GM10266 (cell line): ENCODE data around the gene AQP11.
A peak's percentile ranks its signal among the peaks of the same experiment; 100 is the strongest.
"Not testable (repeated sequence)": the region's sequence is repeated elsewhere in the genome, so short reads cannot be mapped to it uniquely, and the experiment has no call there.

Experiments used
- DNase-seq: peaks from one replicate; pipeline ENCODE4 v3.0.0; 2012; ENCODE audit errors: extremely low spot score
- TF ChIP-seq, protein P1 (sequence below): IDR thresholded peaks from 2 replicates; pipeline ENCODE4 v1.5.1; 2012; ENCODE audit warnings: mild to moderate bottlenecking, low read depth; ENCODE audit not compliant: control insufficient read depth, insufficient read depth; ENCODE audit errors: missing control alignments

AQP11 gene, protein sequence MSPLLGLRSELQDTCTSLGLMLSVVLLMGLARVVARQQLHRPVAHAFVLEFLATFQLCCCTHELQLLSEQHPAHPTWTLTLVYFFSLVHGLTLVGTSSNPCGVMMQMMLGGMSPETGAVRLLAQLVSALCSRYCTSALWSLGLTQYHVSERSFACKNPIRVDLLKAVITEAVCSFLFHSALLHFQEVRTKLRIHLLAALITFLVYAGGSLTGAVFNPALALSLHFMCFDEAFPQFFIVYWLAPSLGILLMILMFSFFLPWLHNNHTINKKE

DNA sequence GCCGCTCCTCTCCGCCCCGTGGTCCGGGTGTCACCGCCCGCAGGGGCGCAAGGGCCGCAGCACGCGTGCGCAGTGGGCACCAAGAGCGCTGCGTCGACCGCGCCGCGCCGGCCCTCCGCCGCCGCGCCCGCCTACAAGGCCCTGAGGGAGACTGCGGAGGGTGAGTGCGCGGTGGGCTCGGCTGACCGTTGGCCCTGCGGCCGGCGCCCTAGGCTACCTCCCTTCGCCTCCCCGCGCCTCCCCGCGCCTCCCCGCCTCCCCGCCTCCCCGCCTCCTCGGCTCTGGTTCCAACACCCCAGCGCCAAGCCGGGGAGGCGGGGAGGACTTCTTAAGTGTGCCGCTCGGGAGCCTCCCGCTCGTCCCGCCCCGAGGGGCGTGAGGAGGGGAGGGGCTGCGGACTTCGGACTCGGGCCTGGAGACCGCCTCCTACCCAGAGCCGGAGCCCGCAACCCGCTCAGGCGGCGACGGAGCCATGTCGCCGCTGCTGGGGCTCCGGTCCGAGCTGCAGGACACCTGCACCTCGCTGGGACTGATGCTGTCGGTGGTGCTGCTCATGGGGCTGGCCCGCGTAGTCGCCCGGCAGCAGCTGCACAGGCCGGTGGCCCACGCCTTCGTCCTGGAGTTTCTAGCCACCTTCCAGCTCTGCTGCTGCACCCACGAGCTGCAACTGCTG, at the start of gene AQP11:
Gene AQP11, plus strand, starts transcription at position 433 of the 673 bp plus-strand sequence. Its CDS starts 40 bp downstream, at position 473.
- peak; percentile 92 for DNase-seq
- TF ChIP-seq, protein P1, sequence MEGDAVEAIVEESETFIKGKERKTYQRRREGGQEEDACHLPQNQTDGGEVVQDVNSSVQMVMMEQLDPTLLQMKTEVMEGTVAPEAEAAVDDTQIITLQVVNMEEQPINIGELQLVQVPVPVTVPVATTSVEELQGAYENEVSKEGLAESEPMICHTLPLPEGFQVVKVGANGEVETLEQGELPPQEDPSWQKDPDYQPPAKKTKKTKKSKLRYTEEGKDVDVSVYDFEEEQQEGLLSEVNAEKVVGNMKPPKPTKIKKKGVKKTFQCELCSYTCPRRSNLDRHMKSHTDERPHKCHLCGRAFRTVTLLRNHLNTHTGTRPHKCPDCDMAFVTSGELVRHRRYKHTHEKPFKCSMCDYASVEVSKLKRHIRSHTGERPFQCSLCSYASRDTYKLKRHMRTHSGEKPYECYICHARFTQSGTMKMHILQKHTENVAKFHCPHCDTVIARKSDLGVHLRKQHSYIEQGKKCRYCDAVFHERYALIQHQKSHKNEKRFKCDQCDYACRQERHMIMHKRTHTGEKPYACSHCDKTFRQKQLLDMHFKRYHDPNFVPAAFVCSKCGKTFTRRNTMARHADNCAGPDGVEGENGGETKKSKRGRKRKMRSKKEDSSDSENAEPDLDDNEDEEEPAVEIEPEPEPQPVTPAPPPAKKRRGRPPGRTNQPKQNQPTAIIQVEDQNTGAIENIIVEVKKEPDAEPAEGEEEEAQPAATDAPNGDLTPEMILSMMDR, result no peak

DNA sequence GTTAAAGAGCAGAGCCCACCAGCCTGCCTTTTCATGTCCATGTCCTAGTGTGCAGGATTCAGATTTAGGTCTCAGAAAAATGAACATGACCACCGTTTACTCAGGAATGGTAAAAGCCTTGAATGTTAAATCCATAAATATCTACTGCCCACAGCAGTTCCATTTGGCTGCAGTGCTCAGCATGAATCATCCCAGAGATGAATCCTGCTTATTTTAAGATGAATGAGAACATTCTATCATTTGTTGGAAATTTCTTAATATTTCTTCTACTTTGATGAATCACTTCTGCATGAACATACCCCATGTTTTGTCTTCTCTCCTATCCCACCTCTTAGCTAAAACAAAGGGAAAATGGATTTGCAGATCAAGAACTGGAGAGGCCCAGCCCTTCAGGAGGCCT, 47.5 kb upstream of the AQP11 start:
- TF ChIP-seq, protein P1, result no peak

DNA sequence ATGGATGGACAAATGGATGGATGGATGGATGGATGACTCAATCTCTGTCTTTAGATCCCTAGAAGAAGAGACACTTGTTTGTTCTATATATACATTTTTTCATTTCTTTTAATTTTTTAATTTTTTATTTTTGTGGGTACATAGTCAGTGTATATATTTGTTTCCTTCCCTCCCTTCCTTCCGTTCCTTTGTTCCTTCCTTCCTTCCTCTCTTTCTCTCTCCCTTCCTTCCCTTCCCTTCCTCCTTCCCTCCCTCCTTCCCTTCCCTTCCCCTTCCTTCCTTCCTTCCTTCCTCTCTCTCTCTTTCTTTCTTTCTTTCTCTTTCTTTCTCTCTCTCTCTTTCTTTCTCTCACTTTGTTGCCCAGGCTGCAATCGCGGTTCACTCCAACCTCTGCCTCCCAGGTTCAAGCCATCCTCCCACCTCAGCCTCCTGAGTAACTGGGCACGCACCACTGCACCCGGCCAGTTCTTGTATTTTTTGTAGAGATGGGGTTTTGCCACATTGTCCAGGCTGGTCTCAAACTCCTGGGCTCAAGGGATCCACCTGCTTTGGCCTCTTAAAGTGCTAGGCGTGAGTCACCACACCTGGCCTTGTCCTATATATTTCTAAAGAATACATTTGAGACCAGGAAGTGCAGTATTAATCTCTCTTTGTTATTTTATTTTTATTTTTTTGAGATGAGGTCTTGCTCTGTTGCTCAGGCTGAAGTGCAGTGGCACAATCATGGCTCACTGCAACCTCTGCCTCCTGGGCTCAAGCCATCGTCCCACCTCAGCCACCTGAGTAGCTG, 42.5 kb upstream of the AQP11 start:
- DNase-seq, result no peak
- TF ChIP-seq, protein P1, result no peak

More for the DNA sequence above, 47.5 kb upstream of the AQP11 start:
- DNase-seq, result no peak

DNA sequence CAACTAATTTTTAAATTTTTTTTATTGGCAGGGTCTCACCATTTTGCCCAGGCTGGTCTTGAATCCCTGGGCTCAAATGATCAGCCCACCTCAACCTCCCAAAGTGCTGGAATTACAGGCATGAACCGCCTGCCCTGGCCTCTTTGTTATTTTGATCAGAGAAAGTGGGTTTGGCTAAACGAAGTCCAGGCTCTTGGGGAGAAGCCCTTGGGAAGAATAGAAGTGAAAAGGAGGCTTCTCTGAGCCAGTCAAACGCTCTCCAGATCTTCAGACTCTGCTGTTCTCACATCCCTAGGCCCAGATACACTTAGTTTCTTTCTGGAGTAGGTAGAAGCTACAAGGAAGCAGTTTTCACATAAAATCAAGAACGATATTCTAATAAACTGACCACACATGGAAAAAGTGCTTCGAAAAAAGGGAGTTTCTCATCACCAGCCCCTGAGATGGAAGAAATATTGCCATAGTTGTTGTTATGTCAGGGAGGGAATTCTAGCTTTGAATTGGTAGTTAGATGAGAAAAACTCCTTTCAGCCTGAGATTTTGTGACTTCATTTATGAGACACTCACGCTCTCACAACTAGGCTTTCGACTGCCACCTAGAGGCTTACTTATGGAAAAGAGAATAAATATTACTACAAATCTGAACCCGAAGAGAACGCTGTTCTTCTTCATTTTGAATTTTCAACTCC, 41.7 kb upstream of the AQP11 start:
- DNase-seq, result peak; percentile 63
- TF ChIP-seq, protein P1, result peak; percentile 62

DNA sequence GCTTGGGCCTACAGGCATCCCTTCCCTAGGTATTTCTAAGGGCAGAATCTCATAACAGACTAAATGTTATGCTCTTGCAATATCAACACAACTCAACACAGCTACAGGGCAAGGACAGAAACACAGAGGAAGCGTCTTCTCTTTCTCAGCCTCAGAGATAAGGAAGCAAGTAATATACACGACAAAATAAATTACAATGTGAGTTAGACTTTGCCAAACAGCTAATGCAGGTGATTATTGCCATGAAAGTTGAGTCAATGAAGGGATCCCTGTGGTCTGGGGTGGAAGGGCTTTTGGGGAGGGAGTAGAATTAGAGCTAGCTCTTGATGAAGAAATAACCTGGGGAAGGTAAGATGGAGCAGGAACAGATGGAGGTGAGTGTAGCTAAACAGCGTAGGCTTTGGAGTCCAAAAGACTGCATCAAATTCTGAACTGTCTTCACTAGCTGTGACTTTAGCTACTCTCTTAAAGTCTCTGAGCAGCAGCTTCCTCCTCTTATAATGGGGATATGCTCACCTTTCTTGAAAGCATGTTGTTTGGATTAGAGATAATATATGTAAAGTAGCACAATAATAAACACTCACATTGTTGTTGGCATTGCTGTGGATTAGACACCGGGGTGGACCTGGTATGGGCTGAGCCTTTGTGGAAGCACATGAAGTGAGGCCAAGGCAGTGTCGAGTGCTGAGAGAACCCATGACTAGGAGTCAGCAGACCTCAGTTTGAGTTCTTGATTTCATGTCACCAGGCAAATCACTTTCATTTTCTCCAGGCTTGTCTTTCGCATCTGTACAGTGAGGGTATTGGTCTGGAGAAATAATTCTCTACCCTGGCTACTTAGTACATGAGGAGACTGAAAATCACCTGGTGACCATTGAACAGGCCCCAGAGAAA, 41.0 kb upstream of the AQP11 start:
- TF ChIP-seq, protein P1, result no peak
- no peak for DNase-seq

DNA sequence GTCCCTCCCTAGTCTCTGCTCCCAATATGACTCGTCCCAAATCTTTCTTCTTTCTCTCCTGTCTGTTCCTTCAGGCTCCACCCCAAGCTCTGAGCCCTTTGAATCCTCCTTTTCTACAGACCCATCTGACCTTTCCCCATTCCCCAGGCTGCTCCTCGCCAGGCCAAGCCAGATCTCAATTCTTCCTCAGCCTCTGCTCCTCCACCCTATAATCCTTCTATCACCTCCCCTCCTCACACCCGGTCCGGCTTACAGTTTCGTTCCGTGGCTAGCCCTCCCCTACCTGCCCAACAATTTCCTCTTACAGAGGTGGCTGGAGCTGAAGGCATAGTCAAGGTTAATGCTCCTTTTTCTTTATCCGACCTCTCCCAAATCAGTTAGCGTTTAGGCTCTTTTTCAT, 38.3 kb upstream of the AQP11 start:
- DNase-seq, result not testable (repeated sequence)
